Esophagus squamous epithelium (tissue), 5 donors: ENCODE results near the gene NRXN3. TPM values are rescaled to one million over a fixed set of nuclear protein-coding genes. Genes with fewer than 3 reads are reported as not detected.

Source experiments
- DNase-seq: peaks from one replicate; lab custom pipeline; 2025; lab: John Stamatoyannopoulos, UW
- H3K27ac ChIP-seq, 4 donors: fragments of 200-600 bp; sonication (generic); one replicate each; pipeline ENCODE4 v1.5.1; 2016 to 2019; ENCODE audit warnings: mild to moderate bottlenecking in 1 of 4
- H3K27me3 ChIP-seq, 4 donors: fragments of 200-600 bp; sonication (generic); 1 replicate in 3 of 4; 2 replicates in 1 of 4; pipeline versions ENCODE4 v1.5.1 to v1.6.0; 2017 to 2021; ENCODE audit warnings: antibody characterized with exemption in 1 of 4
- H3K36me3 ChIP-seq, 3 donors: fragments of 200-600 bp; sonication (generic); one replicate each; pipeline ENCODE4 v1.5.1; 2016 to 2019
- H3K4me1 ChIP-seq, 3 donors: fragments of 200-600 bp; sonication (generic); one replicate each; pipeline ENCODE4 v1.5.1; 2017 to 2019
- H3K4me3 ChIP-seq, 4 donors: fragments of 200-600 bp; sonication (generic); 1 replicate in 3 of 4; 2 replicates in 1 of 4; pipeline ENCODE4 v1.5.1; 2016 to 2019; ENCODE audit warnings: mild to moderate bottlenecking in 2 of 4, moderate library complexity in 1 of 4
- H3K9me3 ChIP-seq, 3 donors: fragments of 200-600 bp; sonication (generic); one replicate each; pipeline ENCODE4 v1.5.1; 2016 to 2019
- POLR2A ChIP-seq, 4 donors: fragments of 450-650 bp; IDR thresholded peaks; one replicate each; pipeline ENCODE4 v1.6.1; 2017; ENCODE audit warnings: antibody characterized with exemption in 4 of 4, mild to moderate bottlenecking in 4 of 4, moderate library complexity in 3 of 4
- WGBS, 2 donors: methylation state at CpG; one replicate each; pipeline ENCODE4 v1.1.5; 2018; 5-methylcytosine and 5-hydroxymethylcytosine counted together
- intact Hi-C: fragments of 100-400 bp; cut with DNase I; formaldehyde crosslinking; loops from one replicate; pipeline ENCODE4 v1.15.0; 2022
- total RNA-seq, 4 donors: library from RNA; depleted of rRNA; stranded (reverse); fragments of >200 nt; gene quantifications; one replicate each; pipeline ENCODE4 v1.1.0, GENCODE V29; 2016
- TF ChIP-seq, protein P1 (sequence below), 6 experiments: fragments of 450-650 bp in 4 of 6; fragments of 200-600 bp in 2 of 6; sonication (generic) in 2 of 6; IDR thresholded peaks; one replicate each; pipeline ENCODE4 v1.5.1; 2016 to 2019; ENCODE audit warnings: antibody characterized with exemption in 6 of 6, mild to moderate bottlenecking in 4 of 6, moderate library complexity in 4 of 6
- donor health status: DM: yes; HTN: yes; CAD: no.

Gene NRXN3
- total RNA-seq, 4 donors from 2014 or later: 0.30 to 15.8 (median 1.5) TPM

DNA sequence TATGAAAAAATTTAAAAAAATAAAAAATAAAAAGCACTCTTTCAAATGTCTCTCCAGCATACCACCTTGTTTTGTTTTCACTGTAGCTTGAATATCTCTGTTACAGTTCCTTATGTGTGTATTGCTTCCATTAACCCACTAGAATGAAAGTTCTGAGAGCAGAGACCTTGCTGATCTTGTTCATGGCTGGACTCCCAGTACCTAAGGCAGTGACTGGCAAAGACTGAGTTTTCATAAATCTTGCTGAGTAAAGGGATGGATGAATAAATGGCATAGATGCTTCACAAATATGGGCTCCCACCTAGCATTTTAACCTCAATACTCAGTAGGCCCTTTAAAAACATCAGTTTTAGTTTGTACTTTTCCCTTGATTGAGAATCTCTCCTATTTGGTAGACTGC lies 1125.2 kb downstream of the NRXN3 start:
- Histone ChIP-seq H3K36me3 (no peaks in the 10 kb centered on the region), H3K4me3 (no peak overlapping the region), H3K4me1 (no peaks in the 10 kb centered on the region), H3K9me3 (no peaks in the 10 kb centered on the region), H3K27me3 (no peaks in the 10 kb centered on the region), H3K27ac (no peak overlapping the region)
- intact Hi-C loops: no loop called here
- DNase-seq: no peak
- no peak for TF ChIP-seq POLR2A (IDR thresholded peaks at IDR 0.05)
- TF ChIP-seq, protein P1, sequence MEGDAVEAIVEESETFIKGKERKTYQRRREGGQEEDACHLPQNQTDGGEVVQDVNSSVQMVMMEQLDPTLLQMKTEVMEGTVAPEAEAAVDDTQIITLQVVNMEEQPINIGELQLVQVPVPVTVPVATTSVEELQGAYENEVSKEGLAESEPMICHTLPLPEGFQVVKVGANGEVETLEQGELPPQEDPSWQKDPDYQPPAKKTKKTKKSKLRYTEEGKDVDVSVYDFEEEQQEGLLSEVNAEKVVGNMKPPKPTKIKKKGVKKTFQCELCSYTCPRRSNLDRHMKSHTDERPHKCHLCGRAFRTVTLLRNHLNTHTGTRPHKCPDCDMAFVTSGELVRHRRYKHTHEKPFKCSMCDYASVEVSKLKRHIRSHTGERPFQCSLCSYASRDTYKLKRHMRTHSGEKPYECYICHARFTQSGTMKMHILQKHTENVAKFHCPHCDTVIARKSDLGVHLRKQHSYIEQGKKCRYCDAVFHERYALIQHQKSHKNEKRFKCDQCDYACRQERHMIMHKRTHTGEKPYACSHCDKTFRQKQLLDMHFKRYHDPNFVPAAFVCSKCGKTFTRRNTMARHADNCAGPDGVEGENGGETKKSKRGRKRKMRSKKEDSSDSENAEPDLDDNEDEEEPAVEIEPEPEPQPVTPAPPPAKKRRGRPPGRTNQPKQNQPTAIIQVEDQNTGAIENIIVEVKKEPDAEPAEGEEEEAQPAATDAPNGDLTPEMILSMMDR (IDR thresholded peaks at IDR 0.05): no peak

DNA sequence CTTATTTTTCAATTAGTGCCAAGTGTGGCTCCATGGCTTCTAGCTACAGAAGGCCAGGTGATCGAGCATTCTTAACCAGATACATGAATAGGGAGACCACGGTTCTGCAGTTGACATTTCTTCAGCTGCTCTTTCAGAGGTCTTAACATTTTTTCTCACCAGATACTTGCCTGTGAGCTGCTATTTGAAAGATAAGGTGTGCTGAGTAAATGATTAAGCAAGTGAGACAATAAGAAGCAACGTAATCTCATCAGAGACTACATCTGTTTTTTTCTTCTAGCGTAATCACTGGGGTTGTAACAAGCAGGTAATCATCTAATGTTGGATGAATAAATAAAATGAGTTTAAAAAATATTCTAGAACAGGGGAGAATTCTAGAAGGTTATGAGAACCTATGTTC lies 1128.2 kb downstream of the NRXN3 start:
- no peaks in the 10 kb centered on the region for H3K9me3 ChIP-seq
- intact Hi-C loops: no loop called here
- H3K4me3 ChIP-seq: no peak overlapping the region
- no peak for DNase-seq
- 67 to 71% methylated on average over 4 of the region's 4 CpGs for WGBS, 2 donors
- H3K27ac ChIP-seq: no peak overlapping the region
- no peak for TF ChIP-seq POLR2A (IDR thresholded peaks at IDR 0.05)
- TF ChIP-seq, protein P1 (IDR thresholded peaks at IDR 0.05): no peak
- H3K4me1 ChIP-seq: no peaks in the 10 kb centered on the region
- H3K27me3 ChIP-seq: no peaks in the 10 kb centered on the region
- no peaks in the 10 kb centered on the region for H3K36me3 ChIP-seq

DNA sequence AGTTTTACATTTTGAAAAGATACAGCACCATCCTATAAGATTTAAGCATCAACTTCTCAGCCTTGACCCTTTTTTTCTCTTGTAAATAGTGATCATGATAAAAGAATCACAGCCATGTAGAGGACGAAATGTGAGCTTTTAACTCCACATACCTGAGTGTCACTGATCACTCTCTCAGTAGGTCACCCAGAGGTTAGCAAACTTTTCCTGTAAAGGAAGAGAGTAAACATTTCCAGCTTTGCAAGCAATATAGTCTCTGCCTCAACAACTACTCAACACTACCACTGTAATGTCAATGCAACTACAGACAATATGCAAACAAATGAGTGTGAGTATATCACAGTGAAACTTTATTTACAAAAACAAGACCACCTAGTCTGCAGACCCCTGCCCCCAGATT lies 1129.0 kb downstream of the NRXN3 start:
- no peak for TF ChIP-seq POLR2A (IDR thresholded peaks at IDR 0.05)
- TF ChIP-seq, protein P1 (IDR thresholded peaks at IDR 0.05): no peak
- Histone ChIP-seq H3K27me3 (no peaks in the 10 kb centered on the region), H3K36me3 (no peaks in the 10 kb centered on the region), H3K4me1 (no peaks in the 10 kb centered on the region), H3K27ac (no peak overlapping the region), H3K9me3 (no peaks in the 10 kb centered on the region), H3K4me3 (no peak overlapping the region)
- intact Hi-C loops: no loop called here
- WGBS, 2 donors: 63% methylated on average over 1 of the region's 1 CpG
- no peak for DNase-seq

DNA sequence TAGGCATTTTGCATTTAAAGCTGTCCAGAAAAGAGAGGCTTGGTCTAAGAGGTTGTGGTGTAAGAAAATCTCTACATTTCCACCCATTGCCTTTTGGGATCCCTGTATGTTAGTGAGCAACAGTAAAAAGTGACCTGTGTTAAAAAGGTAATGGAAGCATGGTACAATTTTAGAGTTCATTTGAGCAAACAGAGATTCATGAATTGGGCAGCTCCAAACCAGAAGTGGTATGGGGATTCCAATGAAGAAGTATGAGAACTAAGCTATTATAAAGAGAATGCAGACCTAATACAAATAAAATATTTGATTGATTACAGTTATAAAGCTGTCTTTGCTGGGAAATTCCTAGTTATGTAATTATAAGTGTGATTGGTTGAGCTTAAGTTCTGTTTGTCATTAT lies 1134.1 kb downstream of the NRXN3 start:
- TF ChIP-seq, protein P1 (IDR thresholded peaks at IDR 0.05): no peak
- TF ChIP-seq POLR2A (IDR thresholded peaks at IDR 0.05): no peak
- H3K4me3 ChIP-seq: no peak overlapping the region
- intact Hi-C loops: no loop called here

DNA sequence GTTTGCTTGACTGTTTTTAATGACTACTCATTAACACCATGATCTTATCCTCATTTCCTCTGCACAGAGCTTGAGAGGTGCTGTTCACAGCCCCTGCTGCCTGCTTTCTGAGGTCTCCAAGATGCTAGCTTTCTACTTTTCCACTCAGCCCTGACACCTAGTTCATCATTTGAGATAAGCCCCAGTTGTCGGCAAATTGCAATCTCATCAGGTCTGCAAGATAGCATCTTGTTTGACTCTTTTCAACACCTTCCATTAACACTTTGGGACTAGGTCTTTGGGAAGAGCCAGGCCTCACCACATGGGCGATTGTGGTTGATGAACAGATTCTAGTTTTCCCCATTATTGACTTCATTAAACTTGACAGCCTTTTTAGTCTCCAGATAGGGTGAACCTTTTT lies 1136.4 kb downstream of the NRXN3 start:
- no peak overlapping the region for H3K4me3 ChIP-seq
- no peak for TF ChIP-seq POLR2A (IDR thresholded peaks at IDR 0.05)
- TF ChIP-seq, protein P1 (IDR thresholded peaks at IDR 0.05): no peak
- H3K9me3 ChIP-seq: no peaks in the 10 kb centered on the region
- no peak overlapping the region for H3K27ac ChIP-seq
- H3K27me3 ChIP-seq: no peaks in the 10 kb centered on the region
- intact Hi-C loops: no loop called here
- H3K36me3 ChIP-seq: no peaks in the 10 kb centered on the region
- no peaks in the 10 kb centered on the region for H3K4me1 ChIP-seq
- 44 to 49% methylated on average over 2 of the region's 2 CpGs for WGBS, 2 donors
- no peak for DNase-seq

More for the DNA sequence above, 1134.1 kb downstream of the NRXN3 start:
- DNase-seq: no peak
- no peak overlapping the region for H3K27ac ChIP-seq
- no peaks in the 10 kb centered on the region for H3K27me3 ChIP-seq
- H3K36me3 ChIP-seq: no peaks in the 10 kb centered on the region
- no peaks in the 10 kb centered on the region for H3K4me1 ChIP-seq
- no peaks in the 10 kb centered on the region for H3K9me3 ChIP-seq
